A673 (cell line): ENCODE results near the gene RABGAP1L. TPM values are rescaled to one million over a fixed set of nuclear protein-coding genes. Genes with fewer than 3 reads are reported as not detected.

Experiments
- BruUV-seq: library from RNA; stranded (reverse); fragments of 400-500 nt; replicated peaks from 2 replicates; lab custom pipeline; 2021; lab: Mats Ljungman, UMichigan
- CTCF ChIA-PET: fragments of 300-600 bp; sonication (Branson Sonifier 250); formaldehyde crosslinking; loops from one replicate; lab custom pipeline; 2022; ENCODE audit warnings: antibody characterized with exemption; lab: Charles Lee
- POLR2A ChIA-PET: fragments of 300-600 bp; sonication (Branson Sonifier 250); formaldehyde crosslinking; loops from one replicate; lab custom pipeline; 2022; ENCODE audit warnings: antibody characterized with exemption; ENCODE audit not compliant: low non-redundant PET; lab: Charles Lee
- DNase-seq: peaks from one replicate; pipeline ENCODE4 v3.0.0-alpha.2; 2015; ENCODE audit warnings: low spot score
- H3K27ac ChIP-seq: fragments of 200-600 bp; sonication (generic); 2 replicates; pipeline ENCODE4 v1.5.1; 2016; ENCODE audit warnings: mixed run types, low read depth, mild to moderate bottlenecking, mixed read lengths, antibody characterized with exemption, low read length; ENCODE audit not compliant: poor library complexity, severe bottlenecking
- H3K27me3 ChIP-seq: fragments of 200-600 bp; sonication (generic); replicated peaks from 2 replicates; pipeline ENCODE4 v1.6.1; 2017; ENCODE audit warnings: mixed run types, low read depth, mild to moderate bottlenecking, mixed read lengths, antibody characterized with exemption, low read length; ENCODE audit not compliant: insufficient read depth, poor library complexity
- H3K36me3 ChIP-seq: fragments of 200-600 bp; sonication (generic); 2 replicates; pipeline ENCODE4 v1.6.1; 2016; ENCODE audit warnings: mixed run types, mild to moderate bottlenecking, mixed read lengths, antibody characterized with exemption, low read length; ENCODE audit not compliant: insufficient read depth, poor library complexity, severe bottlenecking
- H3K4me1 ChIP-seq: fragments of 200-600 bp; sonication (generic); 2 replicates; pipeline ENCODE4 v1.6.1; 2017; ENCODE audit warnings: mixed run types, mild to moderate bottlenecking, mixed read lengths, antibody characterized with exemption, low read length; ENCODE audit not compliant: insufficient read depth, poor library complexity, severe bottlenecking
- H3K4me3 ChIP-seq: fragments of 200-600 bp; sonication (generic); 2 replicates; pipeline ENCODE4 v1.5.1; 2016; ENCODE audit warnings: low read depth, mixed run types, mild to moderate bottlenecking, mixed read lengths, low read length; ENCODE audit not compliant: poor library complexity, severe bottlenecking
- H3K9me3 ChIP-seq: fragments of 200-600 bp; sonication (generic); 2 replicates; pipeline ENCODE4 v1.6.1; 2016; ENCODE audit warnings: mixed run types, low read depth, mild to moderate bottlenecking, mixed read lengths, antibody characterized with exemption, low read length; ENCODE audit not compliant: poor library complexity, severe bottlenecking
- CTCF ChIP-seq: fragments of 300-800, 200-600 bp; sonication (generic); conservative IDR thresholded peaks from 2 replicates; pipeline ENCODE4 v1.5.1; 2017; ENCODE audit warnings: low read depth, mild to moderate bottlenecking, antibody characterized with exemption, low read length, moderate library complexity, mixed read lengths
- EZH2 ChIP-seq: fragments of 200-600 bp; sonication (generic); IDR thresholded peaks from 2 replicates; pipeline ENCODE4 v1.6.1; 2017; ENCODE audit warnings: borderline replicate concordance, low read depth, mild to moderate bottlenecking, mixed read lengths, antibody characterized with exemption, low read length; ENCODE audit not compliant: poor library complexity, severe bottlenecking
- intact Hi-C: fragments of 100-400 bp; cut with micrococcal nuclease; formaldehyde crosslinking; loops from one replicate; pipeline ENCODE4 v1.10.0; 2022; ENCODE audit not compliant: unreplicated experiment
- total RNA-seq: library from RNA; stranded (reverse); gene quantifications from 2 replicates; pipeline ENCODE4 v1.2.3, GENCODE V29; 2021

The RABGAP1L gene
- total RNA-seq, 1 experiment from 2014 or later: 19.3 TPM

- Histone ChIP-seq H3K36me3 (no peaks in the 10 kb centered on the region), H3K4me1 (no peaks in the 10 kb centered on the region), H3K4me3 (no peak overlapping the region), H3K9me3 (no peaks in the 10 kb centered on the region), H3K27ac (no peak overlapping the region), H3K27me3 (no peaks in the 10 kb centered on the region)
- no peak for DNase-seq
- TF ChIP-seq CTCF: no peak
- no peak for TF ChIP-seq EZH2
- ChIA-PET CTCF (no interaction called here), POLR2A (interaction anchor here (0.7 kb wide), 1 partner anchor 305 kb away, joined by 12 read pairs; no protein-coding TSS in a partner anchor)
- no TSS peak for BruUV-seq
- intact Hi-C loops: no loop called here
Measured at GRCh38 chr1:174818951-174819350, 659.6 kb downstream of the RABGAP1L start.

GRCh38 chr1:174819596-174819995 lies 660.3 kb downstream of the RABGAP1L start:
- TF ChIP-seq EZH2: no peak
- no peak for TF ChIP-seq CTCF
- no peaks in the 10 kb centered on the region for H3K27me3 ChIP-seq
- ChIA-PET CTCF (no interaction called here), POLR2A (interaction anchor here (0.7 kb wide), 1 partner anchor 304 kb away, joined by 12 read pairs; no protein-coding TSS in a partner anchor)
- DNase-seq: no peak
- no TSS peak for BruUV-seq
- intact Hi-C loops: no loop called here
- H3K9me3 ChIP-seq: no peaks in the 10 kb centered on the region
- no peak overlapping the region for H3K4me3 ChIP-seq
- H3K27ac ChIP-seq: no peak overlapping the region
- H3K4me1 ChIP-seq: no peaks in the 10 kb centered on the region
- no peaks in the 10 kb centered on the region for H3K36me3 ChIP-seq

GRCh38 chr1:174825127-174825526 lies 665.8 kb downstream of the RABGAP1L start:
- CTCF ChIA-PET: no interaction called here
- DNase-seq: no peak

More at GRCh38 chr1:174825127-174825526, 665.8 kb downstream of the RABGAP1L start:
- no peak overlapping the region for H3K27ac ChIP-seq
- no peaks in the 10 kb centered on the region for H3K9me3 ChIP-seq
- no TSS peak for BruUV-seq
- no peak for TF ChIP-seq EZH2
- no peak for TF ChIP-seq CTCF
- H3K36me3 ChIP-seq: no peaks in the 10 kb centered on the region
- no peaks in the 10 kb centered on the region for H3K4me1 ChIP-seq
- no peak overlapping the region for H3K4me3 ChIP-seq
- POLR2A ChIA-PET: no interaction called here
- intact Hi-C loops: no loop called here
- no peaks in the 10 kb centered on the region for H3K27me3 ChIP-seq
